GM18499 (cell line): Measurements from ENCODE around the gene EFHB.
A peak's percentile ranks its signal among the peaks of the same experiment; 100 is the strongest.
"Not testable (repeated sequence)": the region's sequence is repeated elsewhere in the genome, so short reads cannot be mapped to it uniquely, and the experiment has no call there.

Experiments used
- ATAC-seq: cut with Tn5 transposase; IDR thresholded peaks from one replicate; pipeline ENCODE4 v1.9.1; 2021; ENCODE audit warnings: moderate number of reproducible peaks; ENCODE audit not compliant: insufficient read depth, unreplicated experiment

EFHB gene

DNA sequence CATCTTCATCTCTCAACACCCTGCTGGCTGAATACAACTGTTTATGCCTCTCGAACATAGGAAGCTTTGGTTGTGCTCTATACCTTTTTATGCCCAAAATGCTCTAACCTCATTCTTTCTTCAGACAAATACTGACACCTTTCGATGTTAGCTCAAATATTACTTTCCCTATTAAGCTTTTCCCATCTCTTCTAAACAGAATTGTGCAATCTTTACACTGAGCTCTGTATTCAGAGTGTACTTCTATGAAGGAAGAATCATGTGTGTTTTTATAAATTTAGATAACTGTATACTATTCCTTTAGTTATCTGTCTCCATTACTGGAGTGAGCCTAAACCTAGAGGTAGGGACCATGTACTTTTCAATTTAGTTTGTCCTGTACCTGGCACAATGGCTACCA, 1.6 kb downstream of the EFHB start:
- ATAC-seq, result no peak

DNA sequence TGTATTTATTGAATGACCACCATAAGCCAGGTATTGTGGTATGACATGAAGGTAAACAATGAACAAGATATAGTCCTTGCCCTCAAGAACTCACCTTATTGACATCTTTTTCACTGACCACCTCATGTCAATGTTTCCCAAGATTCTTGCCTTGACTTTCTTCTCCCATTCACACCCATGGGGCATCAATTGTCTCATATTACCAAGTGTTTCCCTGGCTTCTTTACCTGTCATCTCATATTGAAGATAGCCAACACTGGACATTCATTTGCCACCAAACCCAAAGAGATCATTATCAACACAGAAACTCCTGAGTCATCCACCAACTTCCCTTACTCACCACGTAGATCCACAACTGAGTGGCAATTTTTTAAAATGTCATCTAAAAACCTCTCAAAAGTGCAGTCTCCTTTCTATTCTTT, 2.2 kb downstream of the EFHB start:
- ATAC-seq, result no peak

DNA sequence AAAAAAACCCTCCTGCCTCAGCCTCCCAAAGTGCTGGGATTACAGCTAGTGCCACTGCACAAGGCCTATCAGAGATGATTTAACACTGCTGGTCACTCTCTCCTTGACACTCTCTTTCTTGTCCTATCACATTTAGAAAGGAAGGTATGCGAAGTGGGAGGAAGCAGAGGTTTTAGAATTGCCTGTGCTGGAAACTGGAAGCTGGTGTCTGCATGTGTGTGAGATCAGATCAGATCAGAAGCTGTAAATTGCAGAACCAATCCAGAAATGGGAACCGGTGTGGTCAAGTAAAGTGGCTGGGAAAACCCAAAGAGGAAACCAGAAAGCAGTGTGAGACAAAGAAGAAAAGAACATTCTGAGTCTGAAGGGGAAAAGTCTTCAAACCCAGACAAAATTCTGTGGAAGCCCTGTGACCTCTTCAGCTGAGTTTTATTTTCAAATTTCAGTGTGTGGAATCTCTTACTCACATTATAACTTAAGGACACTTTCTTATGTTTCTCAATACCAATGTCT, 2.8 kb downstream of the EFHB start:
- ATAC-seq, result peak; percentile 76

DNA sequence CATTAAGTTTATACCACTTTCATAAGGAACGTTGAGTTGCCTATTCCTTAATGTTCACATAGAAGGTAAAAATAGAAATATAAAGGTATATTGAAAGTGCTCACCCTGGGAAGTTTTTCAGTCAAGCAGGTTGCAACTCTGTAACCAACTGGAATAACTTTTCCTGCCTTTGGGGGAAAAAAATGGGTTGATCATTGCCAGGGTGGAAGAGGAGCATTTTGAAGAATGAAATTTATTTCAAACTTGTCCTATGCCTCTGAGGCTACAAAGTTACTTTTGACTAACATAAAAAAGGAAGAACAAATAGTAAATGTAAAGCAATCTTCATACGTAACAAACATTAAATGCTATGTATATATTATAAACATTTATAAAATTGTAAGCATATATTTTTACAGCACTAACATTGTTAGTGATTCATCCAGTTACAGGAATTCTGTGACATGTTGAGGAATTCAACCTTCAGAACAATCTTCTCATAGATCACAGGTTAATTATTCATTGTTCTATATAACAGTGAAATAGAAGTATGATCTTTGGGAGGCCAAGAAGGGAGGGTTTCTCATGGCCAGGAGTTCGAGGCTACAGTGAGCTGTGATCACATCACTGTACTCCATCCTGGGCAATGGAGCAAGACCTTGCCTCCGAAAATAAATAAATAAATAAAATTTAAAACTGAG, 13.5 kb downstream of the EFHB start:
- ATAC-seq, result no peak

DNA sequence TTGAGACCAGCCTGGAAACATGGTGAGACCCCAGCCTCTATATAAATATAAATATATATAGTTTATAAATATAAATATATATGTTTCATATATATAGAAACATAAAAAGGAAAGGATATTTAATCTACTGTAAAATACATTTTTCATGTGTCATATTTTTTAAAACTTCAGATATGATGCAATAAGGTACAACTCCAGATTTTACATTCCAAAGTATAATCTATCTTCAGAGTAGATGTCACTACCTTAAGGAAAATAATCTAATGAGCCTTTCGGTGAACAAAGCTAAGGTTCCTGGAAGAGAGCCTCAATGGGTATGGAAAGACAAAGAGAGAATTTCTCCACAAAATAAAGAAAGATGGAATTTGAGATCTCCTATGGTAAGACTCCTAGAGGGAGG, 16.9 kb downstream of the EFHB start:
- ATAC-seq, result no peak

DNA sequence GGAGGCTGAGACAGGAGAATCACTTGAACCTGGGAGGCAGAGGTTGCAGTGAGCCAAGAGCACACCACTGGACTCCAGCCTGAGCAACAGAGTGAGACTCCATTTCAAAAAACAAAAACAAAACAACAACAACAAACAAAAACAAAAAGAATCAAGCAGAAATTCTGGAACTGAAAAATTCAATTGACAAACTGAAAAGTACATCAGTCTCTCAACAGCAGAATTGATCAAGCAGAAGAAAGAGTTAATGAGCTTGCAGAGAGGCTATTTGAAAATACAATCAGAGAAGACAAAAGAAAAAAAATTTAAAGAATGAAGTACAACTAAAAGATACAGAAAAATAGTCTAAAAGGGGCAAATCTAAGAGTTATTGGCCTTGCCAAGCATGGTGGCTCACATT, 22.6 kb downstream of the EFHB start:
- no peak for ATAC-seq

DNA sequence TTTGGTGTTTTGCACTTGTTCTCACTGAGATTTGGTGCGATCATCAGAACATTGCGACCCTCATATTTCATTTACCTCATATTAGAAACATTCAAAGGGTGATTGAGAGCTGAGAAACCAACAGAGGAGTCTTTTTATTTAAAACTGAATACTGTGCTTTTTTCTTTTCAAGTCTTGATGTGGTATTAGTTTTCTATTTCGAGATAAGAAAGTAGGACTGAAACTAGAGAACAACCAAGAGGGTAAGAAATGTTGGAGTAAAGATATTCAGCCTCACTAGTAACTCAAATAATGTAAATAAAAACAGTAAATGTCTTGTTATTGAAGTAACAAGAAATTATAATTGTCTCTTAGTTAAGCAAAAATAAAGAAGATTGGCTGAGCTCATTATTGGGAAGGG, 26.5 kb downstream of the EFHB start:
- no peak for ATAC-seq

DNA sequence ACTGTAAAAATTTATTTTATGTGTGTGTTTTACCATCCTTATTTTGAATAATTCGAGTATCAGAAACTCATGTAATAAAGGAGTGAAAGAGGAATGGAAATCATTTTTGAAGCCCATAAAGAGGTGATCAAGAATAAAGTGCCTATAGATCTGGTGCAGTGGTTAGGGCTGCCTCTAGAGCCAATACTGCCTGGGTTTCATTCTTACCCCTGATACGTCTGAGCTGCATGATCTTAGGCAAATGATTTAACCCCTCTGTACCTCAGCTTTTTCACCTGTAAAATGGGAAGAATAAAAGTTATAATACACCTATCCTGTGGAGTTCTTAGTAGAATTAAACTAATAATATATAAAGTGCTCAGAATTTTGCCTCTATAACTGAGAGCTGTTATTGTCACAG, 30.4 kb downstream of the EFHB start:
- ATAC-seq, result no peak

DNA sequence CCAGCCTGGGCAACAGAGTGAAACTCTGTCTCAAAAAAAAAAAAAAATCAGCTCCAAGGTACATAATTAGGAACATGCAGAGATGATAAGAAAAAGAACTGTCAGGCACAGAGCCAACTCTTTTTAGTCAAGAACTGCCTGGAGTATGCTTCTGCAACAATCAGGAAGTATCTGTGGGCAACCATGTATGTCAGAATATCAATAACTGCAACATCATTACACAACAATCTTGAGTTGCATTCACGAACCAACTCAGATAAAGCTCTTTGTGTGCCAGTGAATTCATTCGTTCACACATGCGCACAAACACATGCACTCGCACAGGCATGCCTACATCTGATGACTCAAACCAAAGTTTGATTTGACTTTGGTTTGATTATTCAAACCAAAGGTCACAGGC, 32.1 kb downstream of the EFHB start:
- no peak for ATAC-seq

DNA sequence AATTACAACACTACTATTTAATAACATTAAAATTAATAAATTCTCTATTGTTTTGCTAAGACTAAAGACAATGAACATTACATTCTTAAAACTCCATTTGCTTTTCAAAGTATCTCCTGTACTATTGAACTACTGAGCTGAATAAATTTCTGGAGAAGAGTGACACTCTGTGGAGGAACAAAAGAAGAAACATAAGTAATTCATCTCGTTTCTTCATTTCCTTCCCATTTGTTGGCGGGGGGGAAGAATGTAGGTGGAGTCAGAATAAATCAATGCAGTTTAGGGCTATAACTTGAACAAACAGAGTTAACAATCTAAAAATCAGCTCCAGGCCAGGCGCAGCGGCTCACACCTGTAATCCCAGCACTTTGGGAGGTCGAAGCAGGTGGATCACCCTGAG, 32.7 kb downstream of the EFHB start:
- no peak for ATAC-seq

DNA sequence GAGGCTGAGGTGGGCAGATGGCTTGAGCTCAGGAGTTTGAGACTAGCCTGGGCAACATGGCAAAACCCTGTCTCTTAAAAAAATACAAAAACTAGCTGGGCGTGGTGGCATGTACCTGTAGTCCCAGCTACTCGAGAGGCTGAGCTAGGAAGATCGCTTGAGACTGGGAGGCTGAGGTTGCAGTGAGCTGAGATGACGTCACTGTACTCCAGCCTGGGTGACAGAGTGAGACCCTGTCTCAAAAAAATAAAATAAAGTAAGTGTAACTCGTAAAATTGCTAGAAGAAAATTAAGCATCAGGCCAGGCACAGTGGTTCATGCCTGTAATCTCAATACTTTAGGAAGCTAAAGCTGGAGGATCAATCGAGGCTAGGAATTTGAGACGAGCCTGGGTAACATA, 34.2 kb downstream of the EFHB start:
- ATAC-seq, result not testable (repeated sequence)

DNA sequence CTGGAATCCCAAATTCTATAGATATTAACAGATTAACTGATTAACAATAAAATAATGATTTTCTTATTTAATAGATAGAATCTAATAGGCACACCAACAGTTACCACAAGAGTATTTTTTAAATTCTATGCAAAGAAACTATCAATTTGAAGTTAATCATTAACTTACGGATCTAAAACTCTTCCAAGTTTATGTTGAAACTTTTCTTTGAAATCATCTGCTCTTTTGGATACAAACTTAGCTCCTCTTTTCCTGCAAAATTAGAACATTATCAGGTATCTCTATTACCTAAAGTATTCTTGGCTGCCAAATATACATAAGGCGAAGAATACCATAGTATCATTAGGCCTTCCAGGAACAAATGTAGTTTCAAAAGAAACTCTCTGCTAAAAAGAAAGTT, 34.8 kb downstream of the EFHB start:
- no peak for ATAC-seq

DNA sequence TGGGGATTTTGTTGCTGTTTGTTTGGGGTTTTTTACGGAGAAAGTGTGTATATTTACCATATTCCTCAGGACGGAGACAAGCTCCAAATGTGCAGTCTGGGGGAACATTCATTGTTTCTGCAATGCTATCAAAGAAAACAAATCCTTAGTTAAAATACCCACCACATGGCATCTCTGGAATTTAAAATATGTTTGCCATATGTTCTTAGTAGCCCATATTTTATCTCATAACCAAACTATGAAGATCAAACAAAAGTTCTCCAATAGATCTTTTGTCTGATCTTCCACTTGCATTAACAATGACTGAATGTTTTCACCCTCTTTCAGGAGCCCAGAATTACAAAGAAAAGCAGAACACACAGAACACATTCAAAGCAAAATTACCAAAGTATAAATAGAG, 35.3 kb downstream of the EFHB start:
- ATAC-seq, result no peak

DNA sequence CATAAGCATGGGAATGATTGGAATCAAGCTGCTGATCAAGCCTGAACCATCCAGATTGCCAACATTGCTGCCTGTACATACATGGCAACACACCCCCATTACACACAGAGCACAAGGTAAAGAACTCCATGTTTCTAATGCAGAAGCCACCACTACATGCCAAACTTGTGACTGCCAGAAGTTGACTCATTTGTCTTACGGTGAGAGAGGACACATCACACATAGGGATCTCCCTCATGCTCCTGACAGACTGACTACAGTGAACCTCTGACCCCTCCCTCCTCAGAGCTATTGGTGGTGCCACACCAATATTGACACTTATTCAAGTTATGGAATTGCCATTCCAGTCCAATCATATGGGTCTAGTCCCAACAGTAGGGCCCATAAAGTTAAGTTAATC, 42.3 kb downstream of the EFHB start:
- no peak for ATAC-seq

DNA sequence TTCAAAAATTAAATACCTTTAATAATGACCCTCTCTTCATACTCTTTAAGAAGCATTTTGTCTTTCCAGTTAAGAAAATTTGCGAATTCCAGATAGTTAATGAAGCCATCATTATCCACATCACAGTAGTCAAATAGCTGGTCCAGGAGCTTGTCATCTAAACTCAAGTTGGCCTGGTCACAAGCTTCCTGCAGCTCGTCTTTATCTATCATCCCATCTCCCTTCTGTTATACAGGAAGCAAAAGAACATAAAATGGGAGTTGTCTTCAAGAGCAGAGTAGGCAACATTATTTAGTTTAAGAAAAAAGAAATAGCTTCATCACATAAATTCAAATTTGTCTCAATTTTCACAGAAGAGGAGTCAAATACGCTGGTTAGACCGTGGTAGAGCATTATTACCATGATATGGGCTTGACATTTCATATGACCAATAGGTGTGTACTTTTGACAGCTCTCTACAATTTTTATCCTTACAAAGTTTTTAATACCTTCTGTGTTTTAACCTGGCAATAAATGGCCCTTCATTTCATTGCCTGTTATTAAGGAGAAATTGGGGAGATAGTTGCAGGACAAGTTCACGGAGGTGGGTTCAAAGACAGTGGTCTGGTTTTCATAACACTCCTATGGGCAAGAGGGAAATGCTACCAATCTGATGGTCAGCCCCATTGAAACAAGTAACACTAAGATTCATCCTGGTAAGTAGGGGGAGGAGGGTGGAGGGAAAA, 45.4 kb downstream of the EFHB start:
- no peak for ATAC-seq

DNA sequence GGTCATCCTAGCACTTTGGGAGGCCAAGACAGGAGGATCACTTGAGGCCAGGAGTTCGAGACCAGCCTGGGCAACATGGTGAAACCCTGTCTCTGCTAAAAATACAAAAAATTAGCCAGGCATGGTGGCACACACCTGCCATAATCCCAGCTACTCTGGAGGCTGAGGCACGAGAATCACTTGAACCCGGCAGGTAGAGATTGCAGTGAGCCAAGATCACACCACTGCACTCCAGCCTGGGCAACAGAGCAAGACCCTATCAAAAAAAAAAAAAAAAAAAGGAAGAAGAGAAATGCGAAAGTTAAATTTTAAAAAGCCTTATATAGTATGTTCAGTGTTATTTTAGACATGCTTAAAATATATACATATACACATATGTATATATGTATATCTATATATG, 46.9 kb downstream of the EFHB start:
- ATAC-seq, result not testable (repeated sequence)

DNA sequence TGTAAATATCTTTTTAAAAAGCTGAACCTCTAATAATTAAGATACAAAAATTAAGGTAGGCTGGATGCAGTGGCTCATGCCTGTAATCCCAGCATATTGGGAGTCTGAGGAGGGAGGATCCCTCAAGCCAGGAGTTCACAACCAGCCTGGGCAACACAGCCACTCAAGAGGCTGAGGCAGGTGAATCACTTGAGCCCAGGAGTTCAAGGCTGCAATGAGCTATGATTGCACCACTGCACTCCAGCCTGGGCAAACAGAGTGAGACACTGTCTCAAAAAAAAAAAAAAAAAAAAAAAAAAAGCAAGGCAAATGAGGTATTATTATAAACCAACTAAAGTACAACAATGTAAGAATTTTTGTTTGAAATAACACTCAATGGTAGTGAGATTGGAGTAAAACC, 47.6 kb downstream of the EFHB start:
- ATAC-seq, result no peak

DNA sequence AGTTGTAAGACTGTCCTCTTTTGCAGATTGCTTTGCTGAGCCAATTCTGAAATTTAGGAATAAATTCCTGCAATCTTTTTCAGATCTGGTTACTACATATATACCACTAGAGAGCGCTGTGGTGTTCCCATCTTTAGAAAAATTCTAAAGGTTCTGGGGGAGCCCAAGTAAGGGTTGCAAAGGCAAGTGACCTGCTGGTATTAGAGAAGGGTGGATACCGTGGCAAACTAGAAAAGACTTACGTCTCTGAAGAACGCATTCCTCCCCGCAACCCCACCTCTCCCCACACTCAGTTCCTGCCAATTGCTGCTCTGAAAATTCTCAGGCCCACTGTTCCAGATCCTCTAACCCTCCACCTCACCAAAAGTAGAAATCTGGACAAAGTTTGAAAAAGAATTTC, 48.5 kb downstream of the EFHB start:
- ATAC-seq, result no peak

DNA sequence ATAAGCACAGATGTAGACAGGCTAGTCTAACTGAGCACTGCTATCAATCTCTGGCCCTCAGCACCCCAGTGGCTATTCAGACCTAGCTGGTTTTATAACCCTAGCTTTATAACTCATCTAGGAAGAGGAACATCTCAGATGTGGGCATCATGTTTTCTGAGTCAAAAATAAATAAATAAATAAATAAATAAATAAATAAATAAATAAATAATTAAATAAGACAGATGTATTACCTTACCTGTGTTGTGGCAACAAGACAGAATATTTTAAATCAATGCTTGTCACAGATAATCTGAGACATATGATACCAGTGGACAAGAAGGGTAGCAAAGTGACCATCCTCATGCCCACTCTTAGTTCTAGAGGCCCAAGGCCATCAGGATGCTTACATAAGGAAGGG, 52.2 kb downstream of the EFHB start:
- no peak for ATAC-seq

DNA sequence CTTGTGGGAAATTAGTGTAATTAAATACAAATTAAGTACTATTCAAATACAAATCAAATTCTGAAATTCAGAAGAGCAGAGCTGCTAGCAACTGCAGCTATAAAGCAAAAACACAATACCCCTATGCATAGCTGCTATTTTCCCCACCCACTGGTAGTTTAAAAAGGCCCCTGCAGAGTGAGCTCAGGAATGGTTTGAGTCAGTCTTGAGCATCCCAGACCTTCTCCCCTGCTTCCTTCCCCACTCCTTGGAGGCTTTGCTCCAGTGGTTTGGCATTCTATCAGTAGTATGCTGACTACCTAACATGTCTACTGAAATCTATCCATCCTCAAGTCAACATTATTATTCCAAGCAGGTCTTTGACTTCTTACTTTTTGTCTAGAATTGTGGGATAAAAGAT, 53.0 kb downstream of the EFHB start:
- ATAC-seq, result no peak

DNA sequence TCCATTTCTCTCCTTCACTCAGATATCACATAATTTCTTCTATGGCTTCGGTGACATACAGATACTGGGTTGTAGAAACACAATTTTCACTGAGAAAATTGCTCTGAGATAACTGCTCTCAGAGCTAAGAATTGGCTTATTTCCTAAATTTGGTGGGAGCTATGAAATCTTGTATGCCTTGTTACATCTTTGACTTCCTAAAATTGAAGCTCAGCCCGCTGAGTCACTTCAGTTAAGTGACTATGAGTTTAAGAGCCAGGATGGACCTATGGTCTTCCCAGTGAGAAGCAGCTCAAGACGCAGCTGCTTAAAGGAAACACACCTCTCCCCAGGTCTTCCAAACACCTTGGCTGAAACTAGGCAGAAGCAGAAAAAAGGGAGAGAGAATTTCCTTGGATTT, 56.4 kb downstream of the EFHB start:
- ATAC-seq, result no peak

DNA sequence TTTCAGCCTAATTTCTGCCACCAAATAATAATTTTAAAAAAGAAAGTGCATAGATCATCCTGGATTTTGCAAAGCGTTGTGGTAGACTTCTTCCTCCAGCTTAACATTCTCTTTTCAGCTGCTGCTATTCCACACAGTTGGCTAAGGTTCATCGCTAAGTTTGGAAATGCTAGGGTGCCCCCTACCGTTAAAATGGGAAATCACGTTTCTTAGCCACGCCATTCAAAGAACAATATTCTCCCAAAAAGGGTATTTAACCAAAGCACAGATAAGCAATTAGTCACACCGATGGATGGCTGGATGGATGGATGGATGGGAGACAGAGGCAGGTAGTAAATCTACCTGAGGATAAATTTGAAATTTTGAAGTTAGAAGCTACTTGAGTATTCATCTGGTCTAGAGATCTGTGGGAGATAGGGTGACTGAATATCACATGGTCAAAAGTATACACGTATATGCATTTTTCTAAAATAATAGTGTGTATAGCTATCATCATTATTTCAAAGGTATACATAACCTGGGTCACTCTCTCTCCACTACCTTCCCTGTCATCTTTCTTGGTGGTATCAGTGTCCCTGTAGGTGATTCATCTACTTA, 67.2 kb downstream of the EFHB start:
- peak; percentile 83 for ATAC-seq
